Lung (tissue), 12 donors: ENCODE results near the gene CD247. TPM values are rescaled to one million over a fixed set of nuclear protein-coding genes. Genes with fewer than 3 reads are reported as not detected.

ENCODE experiments used
- ATAC-seq: fragments of 200-7000 bp; cut with Tn5 transposase; one replicate; pipeline ENCODE4 v1.9.1; 2020; ENCODE audit warnings: moderate number of reproducible peaks; ENCODE audit not compliant: insufficient read depth, low FRiP score
- DNase-seq, 3 donors: peaks; one replicate each; pipeline ENCODE4 v3.0.0-alpha.2; 2013 to 2017
- H3K27ac ChIP-seq, 2 donors: one replicate each; pipeline ENCODE4 v1.5.1; 2013; ENCODE audit warnings: mild to moderate bottlenecking in 2 of 2, moderate library complexity in 2 of 2, control low read depth in 1 of 2, inconsistent platforms in 1 of 2, low read depth in 1 of 2, low read length in 1 of 2
- H3K27me3 ChIP-seq, 3 donors: one replicate each; pipeline ENCODE4 v1.5.1; 2013; ENCODE audit warnings: low read length in 2 of 3; ENCODE audit not compliant: control insufficient read depth in 3 of 3, insufficient read depth in 3 of 3
- H3K36me3 ChIP-seq, 4 donors: one replicate each; pipeline ENCODE4 v1.5.1; 2013; ENCODE audit warnings: low read length in 4 of 4, mild to moderate bottlenecking in 1 of 4, moderate library complexity in 1 of 4; ENCODE audit not compliant: control insufficient read depth in 4 of 4, insufficient read depth in 4 of 4
- H3K4me1 ChIP-seq, 5 donors: one replicate each; pipeline ENCODE4 v1.5.1; 2013; ENCODE audit warnings: low read length in 5 of 5, mild to moderate bottlenecking in 2 of 5, moderate library complexity in 1 of 5; ENCODE audit not compliant: control insufficient read depth in 5 of 5, insufficient read depth in 5 of 5
- H3K4me3 ChIP-seq: one replicate; pipeline ENCODE4 v1.5.1; 2013; ENCODE audit warnings: mild to moderate bottlenecking, control low read depth, moderate library complexity
- H3K9ac ChIP-seq, 2 donors: one replicate each; pipeline ENCODE4 v1.5.1; 2013; ENCODE audit warnings: low read length in 2 of 2, control low read depth in 1 of 2; ENCODE audit not compliant: insufficient read depth in 1 of 2
- H3K9me3 ChIP-seq, 4 donors: one replicate each; pipeline ENCODE4 v1.5.1; 2013; ENCODE audit warnings: low read length in 3 of 4, mild to moderate bottlenecking in 1 of 4, moderate library complexity in 1 of 4; ENCODE audit not compliant: control insufficient read depth in 4 of 4, insufficient read depth in 3 of 4
- WGBS, 2 donors: extraction: QIAGEN DNeasy Blood & Tissue Kit; methylation state at CpG; one replicate each; pipeline ENCODE4 v1.1.7; 2013; 5-methylcytosine and 5-hydroxymethylcytosine counted together
- polyA plus RNA-seq, 2 donors: library from polyadenylated mRNA; stranded (reverse); fragments of 200-250 nt; gene quantifications; one replicate each; pipeline ENCODE4 v1.2.1, GENCODE V29; 2013
- total RNA-seq, 2 donors: library from RNA; depleted of rRNA in 1 of 2; stranded (reverse); fragments of >200 nt in 1 of 2; gene quantifications; one replicate each; pipeline ENCODE4 v1.2.1, GENCODE V29; 2014 to 2021
- TF ChIP-seq, protein P1 (sequence below): IDR thresholded peaks from 2 replicates; pipeline ENCODE4 v1.5.1; 2012; ENCODE audit warnings: mild to moderate bottlenecking; ENCODE audit errors: control extremely low read depth, extremely low read depth
- donor health status: control.
- donor health status: control.
- donor health status: Bipolar disorder and iron deficiency.
- donor health status: healthy.
- donor health status: DM: yes; HTN: yes; CAD: no.

CD247 gene
- total and polyA plus RNA-seq, 4 donors, result 3.4 to 5.9 (median 3.8) TPM

DNA sequence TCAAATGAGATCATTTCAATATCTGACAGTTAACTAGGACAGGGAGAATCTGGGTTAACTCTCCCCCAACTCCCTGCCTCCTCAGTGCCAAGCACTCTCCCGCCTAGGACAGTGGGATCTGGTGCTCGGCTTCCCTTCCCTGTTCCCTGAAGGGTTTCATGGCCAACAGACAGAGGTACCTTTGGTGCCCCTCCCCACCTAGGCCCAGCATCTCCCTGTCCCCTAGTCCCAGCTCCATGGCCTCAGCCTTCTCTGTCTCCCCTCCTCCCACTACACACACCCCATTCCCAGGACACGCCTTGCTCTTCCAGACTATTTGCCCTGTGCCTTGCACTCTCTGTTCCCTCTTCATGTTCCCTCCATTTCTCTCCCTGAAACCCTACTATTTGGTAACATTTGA is 77.1 kb downstream of the CD247 start:
- 98 to 99% methylated on average over 3 of the region's 3 CpGs for WGBS, 2 donors
- peaks cover 0 to 11% (median 2%) of the 10 kb centered on the region in 5 donors for H3K4me1 ChIP-seq
- no peak for ATAC-seq
- peaks cover 0 to 8% (median 0%) of the 10 kb centered on the region in 3 donors for H3K27me3 ChIP-seq
- H3K9ac ChIP-seq, result no peak overlapping the region
- no peak overlapping the region for H3K4me3 ChIP-seq
- TF ChIP-seq, protein P1, sequence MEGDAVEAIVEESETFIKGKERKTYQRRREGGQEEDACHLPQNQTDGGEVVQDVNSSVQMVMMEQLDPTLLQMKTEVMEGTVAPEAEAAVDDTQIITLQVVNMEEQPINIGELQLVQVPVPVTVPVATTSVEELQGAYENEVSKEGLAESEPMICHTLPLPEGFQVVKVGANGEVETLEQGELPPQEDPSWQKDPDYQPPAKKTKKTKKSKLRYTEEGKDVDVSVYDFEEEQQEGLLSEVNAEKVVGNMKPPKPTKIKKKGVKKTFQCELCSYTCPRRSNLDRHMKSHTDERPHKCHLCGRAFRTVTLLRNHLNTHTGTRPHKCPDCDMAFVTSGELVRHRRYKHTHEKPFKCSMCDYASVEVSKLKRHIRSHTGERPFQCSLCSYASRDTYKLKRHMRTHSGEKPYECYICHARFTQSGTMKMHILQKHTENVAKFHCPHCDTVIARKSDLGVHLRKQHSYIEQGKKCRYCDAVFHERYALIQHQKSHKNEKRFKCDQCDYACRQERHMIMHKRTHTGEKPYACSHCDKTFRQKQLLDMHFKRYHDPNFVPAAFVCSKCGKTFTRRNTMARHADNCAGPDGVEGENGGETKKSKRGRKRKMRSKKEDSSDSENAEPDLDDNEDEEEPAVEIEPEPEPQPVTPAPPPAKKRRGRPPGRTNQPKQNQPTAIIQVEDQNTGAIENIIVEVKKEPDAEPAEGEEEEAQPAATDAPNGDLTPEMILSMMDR, result no peak
- H3K9me3 ChIP-seq, result no peaks in the 10 kb centered on the region
- no peaks in the 10 kb centered on the region for H3K36me3 ChIP-seq
- no peak for DNase-seq
- no peak overlapping the region for H3K27ac ChIP-seq

DNA sequence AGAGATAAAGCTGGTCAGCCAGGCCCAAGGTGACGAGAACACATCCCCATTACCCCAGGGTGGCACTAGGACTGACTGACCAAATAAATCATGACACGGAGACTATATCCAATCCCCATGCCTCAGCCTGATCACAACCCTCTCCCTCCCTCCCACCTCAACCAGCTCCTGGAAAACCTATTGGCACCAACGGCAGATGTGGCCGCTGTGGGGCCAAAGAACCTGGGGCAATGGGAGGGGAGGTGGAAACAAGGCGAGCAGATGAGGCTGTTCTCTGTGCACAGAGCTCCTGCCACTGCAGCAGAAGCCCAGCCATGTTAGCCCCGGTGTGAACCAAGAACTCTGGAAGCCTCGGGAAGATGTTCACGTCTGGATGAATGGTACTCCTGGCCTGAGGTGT is 77.6 kb downstream of the CD247 start:
- Histone ChIP-seq H3K9ac (no peak overlapping the region), H3K4me1 (peaks cover 0 to 11% (median 2%) of the 10 kb centered on the region in 5 donors), H3K27me3 (peaks cover 0 to 8% (median 0%) of the 10 kb centered on the region in 3 donors), H3K36me3 (no peaks in the 10 kb centered on the region), H3K27ac (no peak overlapping the region), H3K9me3 (no peaks in the 10 kb centered on the region), H3K4me3 (no peak overlapping the region)
- ATAC-seq (no peak), DNase-seq (no peak)
- 95 to 97% methylated on average over 8 of the region's 8 CpGs for whole genome bisulfite sequencing, 2 donors
- TF ChIP-seq, protein P1, result no peak

DNA sequence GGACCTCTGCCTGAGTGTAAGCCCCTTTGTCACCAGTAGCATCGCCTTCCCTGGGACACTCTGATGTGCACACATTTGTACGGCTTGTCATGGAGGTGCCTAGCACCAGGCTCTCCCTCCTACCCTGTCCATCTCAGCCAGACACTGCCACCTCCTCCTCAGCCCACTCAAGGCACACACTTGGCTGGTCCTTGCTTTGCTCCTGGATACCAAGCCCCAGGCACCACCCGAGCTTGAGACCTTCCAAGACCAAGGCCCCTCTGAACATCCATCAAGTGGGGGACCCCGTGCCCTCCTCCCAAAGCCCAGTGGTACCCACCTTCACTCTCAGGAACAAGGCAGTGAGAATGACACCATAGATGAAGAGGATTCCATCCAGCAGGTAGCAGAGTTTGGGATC is 78.0 kb downstream of the CD247 start:
- ATAC-seq (no peak), DNase-seq (no peak)
- H3K27ac ChIP-seq, result no peak overlapping the region
- 95 to 98% methylated on average over 4 of the region's 4 CpGs for WGBS, 2 donors
- TF ChIP-seq, protein P1, result no peak
- no peaks in the 10 kb centered on the region for H3K36me3 ChIP-seq
- H3K4me1 ChIP-seq, result peaks cover 0 to 11% (median 2%) of the 10 kb centered on the region in 5 donors
- no peaks in the 10 kb centered on the region for H3K9me3 ChIP-seq
- no peak overlapping the region for H3K9ac ChIP-seq
- H3K27me3 ChIP-seq, result peaks cover 0 to 8% (median 0%) of the 10 kb centered on the region in 3 donors
- H3K4me3 ChIP-seq, result no peak overlapping the region
